GM11168 (cell line): ENCODE results near the gene BICD1.
"Not testable (repeated sequence)": the region's sequence is repeated elsewhere in the genome, so short reads cannot be mapped to it uniquely, and the experiment has no call there.

Experiments
- in situ Hi-C: fragments of 300-500 bp; cut with MboI; formaldehyde crosslinking; loops from one replicate; pipeline ENCODE4 v1.12.0; 2022; ENCODE audit warnings: low sequenced_read_pairs; ENCODE audit not compliant: unreplicated experiment

BICD1 gene

GRCh38 chr12:32265951-32266350 is 159.3 kb downstream of the BICD1 start:
- in situ Hi-C loops: no loop called here

DNA sequence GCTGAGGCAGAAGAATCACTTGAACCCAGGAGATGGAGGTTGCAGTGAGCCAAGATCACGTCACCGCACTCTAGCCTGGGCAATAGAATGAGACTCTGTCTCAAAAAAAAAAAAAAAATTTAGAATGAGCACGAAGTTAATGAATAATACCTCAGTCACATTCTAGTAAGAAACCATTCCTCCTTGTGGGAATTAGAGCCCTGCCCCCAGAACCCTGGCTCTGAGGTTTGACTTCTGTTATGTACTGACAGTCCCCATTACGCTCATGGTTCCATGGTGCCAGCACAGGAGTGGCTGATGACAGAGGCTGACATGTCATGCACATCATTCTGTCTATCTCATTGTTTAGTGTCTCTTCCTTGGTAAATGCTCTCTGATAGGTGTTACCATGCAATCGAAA is 160.1 kb downstream of the BICD1 start:
- in situ Hi-C loops: no loop called here

DNA sequence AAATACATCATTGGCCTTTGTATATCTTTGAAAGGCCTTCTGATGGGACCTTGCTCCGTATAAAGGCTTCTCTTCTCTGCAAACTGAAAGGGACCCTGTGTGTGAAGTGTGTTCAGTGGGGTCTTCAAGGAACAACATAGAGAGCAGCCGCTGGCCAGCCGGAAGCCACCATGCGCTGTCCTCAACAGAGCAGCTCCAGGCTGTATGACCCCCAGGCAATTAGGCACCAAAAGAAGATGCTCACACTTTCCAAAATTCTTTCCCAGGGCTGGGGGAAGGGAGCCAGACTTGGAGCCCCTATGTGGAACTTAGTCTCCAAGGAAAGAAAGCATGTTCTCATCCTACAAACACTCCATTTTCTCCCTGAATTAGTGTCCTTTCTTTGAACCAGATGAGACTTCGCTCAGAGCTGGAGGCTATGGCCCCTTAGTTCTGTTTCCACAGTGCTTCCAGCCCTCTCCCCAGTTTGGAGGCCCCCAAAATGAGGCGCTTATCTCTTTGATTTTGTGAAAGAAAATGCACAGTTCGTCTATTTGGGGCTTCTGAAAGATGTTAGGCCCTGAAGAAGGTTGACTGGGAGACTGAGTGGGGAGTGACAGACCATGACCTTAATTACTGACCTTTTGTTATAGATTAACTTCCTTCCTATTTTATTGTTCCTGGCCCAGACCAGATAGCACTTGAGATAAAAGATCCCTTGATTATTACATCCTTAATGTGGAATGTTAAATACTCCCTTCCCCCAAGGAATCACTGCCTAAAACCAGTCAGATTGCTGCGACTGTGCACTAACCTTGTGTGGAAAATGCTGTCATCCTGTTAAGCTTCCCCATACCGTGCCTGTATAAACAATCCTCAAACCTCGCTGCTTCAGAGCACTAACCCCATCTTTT is 164.4 kb downstream of the BICD1 start:
- in situ Hi-C loops: no loop called here

- in situ Hi-C loops: no loop called here
These were observed 165.8 kb downstream of the BICD1 start for GRCh38 chr12:32272465-32272864.

DNA sequence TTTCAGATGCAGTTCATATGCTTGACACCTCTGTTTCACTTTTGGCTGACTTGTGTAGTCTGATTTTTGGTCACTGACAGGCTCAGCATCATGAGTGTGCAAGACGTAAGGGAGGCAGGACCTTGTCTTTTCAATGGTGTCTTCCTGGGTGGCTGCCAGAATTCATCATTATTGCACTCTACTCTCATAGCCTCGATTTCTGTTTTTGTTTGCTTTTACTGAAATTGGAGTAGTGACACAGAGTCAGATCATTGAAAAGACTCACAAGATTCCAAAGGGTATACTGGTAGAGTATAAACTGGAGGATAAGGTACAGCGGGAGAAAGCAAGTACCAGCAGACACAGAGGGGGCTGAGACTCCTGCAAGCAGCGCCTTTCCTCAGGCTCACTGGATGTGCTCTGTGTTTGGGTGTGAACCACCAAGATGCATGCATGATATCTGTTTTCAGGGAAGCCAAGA is 166.4 kb downstream of the BICD1 start:
- in situ Hi-C loops: no loop called here

DNA sequence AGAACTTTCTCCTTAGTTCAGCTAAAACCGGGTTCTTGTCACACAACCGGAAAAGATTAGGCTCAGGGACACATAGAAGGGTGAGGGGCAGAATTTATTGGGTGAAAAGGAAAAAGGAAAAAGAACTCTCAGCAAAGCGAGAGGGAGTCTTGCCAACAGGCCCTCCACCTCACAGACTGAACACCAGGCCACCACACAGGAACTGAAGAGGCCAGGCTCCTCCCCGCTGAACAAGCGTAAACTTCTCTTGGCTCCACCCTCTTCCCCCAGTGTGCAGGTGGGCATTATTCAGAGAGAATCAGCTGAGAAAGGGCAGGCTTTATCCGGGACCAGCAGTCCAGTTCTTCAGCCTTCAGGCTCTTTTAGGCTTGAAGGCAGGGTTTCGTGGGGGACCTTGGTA is 167.1 kb downstream of the BICD1 start:
- in situ Hi-C loops: no loop called here

DNA sequence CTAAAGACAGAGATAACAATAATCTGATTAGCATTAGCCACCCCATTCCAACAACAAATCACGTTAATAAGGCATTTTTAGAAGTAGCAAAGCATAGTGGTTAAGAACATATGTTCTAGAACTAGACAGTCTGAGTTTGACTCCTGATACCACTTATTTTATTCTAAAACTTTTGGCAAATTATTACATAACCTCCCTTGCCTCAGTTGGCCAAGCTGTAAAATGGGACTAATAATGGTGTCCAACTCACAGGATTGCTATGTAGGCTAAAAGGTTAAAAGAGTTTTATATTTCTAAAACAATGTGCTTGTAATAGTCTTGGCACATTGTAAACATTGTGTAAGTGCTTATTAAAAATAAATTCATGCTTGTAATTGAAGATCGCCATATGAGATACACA is 168.0 kb downstream of the BICD1 start:
- in situ Hi-C loops: no loop called here

- in situ Hi-C loops: not testable (repeated sequence)
These were observed 168.9 kb downstream of the BICD1 start for GRCh38 chr12:32275520-32275919.

DNA sequence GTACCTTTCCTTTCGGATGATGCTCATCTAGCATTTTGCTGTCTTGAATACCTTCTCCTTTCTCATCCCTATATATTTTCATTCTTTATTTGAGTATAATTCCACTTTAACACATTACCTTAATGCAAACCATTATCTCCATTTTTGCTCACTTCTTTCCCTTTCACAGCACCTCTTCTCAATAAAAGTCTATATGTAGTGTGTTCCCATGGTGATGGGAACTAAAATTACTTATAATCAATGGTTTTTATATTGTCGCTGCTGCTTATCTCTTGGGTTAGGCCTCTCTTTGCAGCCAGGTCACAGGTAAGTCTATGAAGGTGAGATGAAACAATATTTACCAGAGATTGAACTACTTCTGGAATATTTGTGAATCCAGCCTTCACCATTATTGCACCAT is 171.1 kb downstream of the BICD1 start:
- in situ Hi-C loops: no loop called here

DNA sequence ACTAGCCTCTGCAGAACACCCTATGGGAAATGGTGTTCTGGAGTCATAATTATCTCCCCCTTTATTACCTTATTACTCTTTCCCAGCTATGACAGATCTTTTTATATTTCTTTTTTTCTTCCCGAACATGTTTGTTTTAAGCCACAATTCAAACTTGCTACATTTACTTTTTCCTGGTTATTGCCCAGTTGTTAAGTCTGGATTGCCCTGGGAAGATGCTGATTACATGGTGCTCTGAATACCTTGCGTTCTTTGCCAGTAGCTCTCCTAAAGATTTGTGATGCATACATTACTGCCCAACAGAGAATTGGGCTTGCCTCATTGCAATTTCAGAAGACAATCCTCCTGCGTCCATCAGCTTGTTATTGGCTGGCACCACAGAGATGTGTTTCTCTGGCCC is 174.5 kb downstream of the BICD1 start:
- in situ Hi-C loops: no loop called here

DNA sequence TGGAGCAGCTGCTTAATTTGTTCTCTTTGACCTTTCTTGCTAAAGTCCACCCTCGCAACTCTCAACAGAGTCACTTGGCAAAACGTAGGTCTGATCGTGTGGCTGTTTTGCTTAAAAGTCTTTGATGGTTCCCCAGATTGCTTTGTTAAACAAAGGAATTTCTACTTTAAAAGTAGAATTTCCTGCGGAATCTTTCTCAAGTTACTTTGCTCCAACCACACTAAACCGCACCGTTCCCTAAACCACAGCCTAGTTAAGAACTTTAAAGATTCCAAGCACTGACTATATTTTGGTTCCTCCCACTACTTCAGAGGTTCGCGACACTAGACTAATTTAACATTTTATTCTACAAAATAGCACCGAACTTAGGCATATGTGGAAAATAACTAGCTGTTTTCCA is 177.9 kb downstream of the BICD1 start:
- in situ Hi-C loops: no loop called here

DNA sequence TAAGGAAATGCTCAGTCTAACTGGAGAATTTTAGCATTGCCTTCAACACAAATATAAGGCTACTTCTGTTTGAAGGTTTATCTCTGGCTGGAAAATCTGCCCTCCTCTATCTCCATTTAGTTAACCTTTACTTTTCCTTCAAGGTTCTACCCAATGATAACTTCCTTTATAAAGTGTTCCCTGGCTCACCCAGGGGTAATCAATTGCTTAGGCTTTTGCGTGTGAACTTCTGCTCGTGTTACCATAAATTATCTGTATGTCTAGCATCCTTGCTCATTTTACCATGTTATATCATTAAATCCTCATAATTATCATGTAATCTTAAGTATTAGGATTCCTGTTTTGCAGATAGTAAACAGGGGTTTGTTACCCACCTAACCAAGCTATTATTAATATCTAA is 178.4 kb downstream of the BICD1 start:
- in situ Hi-C loops: no loop called here

DNA sequence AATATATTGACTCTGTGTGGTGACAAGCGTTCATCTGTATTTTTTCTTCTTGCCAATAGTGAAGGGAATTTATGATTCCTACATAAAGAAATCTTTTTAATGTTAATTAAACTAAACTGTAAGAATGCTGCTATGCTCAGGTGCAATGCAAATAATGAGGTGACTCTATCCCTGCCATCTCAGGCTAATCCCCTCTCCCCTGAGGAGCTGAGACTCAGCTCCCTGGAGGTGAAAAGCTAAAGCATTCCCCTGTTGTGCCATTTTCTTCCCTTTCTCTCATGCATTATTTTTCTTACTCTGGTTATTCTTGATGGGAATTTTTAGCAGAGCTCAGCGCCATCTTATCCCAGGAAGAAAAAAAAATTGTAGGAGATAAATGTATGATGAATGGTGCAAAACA is 178.8 kb downstream of the BICD1 start:
- in situ Hi-C loops: no loop called here

GRCh38 chr12:32290411-32290810 is 183.8 kb downstream of the BICD1 start:
- in situ Hi-C loops: no loop called here

DNA sequence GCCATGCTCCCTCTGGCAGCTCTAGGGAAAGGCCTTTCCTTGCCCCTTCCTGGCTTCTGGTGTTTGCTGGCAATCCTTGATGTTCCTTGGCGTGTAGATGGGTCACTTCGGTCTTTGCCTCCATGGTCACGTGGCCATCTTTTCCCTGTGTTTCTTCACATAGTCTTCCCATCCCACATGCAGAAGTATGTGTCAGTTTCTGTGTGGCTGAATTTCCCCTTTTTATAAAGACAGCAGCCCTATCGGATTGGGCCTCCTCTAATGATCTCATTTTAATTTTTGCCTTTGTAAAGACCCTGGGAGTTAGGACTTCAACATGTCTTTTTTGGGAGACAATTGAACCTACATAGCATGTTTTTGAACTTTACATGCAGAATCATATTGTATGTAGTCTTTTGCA is 185.5 kb downstream of the BICD1 start:
- in situ Hi-C loops: no loop called here

GRCh38 chr12:32293808-32294419 is 187.3 kb downstream of the BICD1 start:
- in situ Hi-C loops: no loop called here

DNA sequence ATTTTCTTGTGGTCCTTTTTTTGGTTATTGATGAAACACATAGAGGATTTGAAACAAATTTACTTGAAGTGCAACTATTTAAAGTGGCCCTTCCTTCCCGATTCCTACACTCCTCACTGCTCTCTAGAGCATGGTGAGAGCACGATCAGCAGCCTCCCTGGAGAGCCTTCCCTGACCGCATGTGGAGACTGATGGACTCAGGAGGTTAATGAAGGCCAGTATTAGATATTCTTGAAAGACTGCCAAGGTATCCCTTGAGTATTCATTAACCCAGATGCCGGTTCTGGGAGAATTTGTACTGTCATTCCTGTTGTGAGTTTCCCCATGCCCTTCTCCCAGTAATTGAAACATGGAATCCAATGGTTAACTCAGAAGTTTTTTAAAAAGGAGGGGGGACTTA is 189.9 kb downstream of the BICD1 start:
- in situ Hi-C loops: no loop called here

DNA sequence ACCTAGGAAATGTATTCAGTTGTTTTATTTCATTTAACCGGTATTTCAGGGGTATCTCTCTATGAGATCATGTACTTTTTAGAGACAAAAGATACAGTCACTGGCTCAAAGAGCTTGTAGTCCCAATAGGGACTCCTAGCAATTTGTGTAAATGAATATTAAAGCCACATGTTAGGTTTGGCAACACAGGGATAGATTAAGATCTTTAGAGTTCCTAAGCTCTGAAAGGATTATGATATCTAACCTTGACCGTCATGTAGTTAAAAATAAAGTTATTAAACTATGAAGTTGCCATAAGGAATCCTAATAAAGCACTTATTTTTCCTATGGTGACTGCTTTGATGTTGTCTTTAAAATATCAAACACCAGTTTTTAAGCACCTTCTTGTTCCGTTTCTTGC is 192.3 kb downstream of the BICD1 start:
- in situ Hi-C loops: no loop called here

GRCh38 chr12:32301216-32301615 is 194.6 kb downstream of the BICD1 start:
- in situ Hi-C loops: loop anchor here (10.0 kb wide), 2 partner anchors 226 to 616 kb away; no protein-coding TSS in a partner anchor

GRCh38 chr12:32302218-32303173 is 195.8 kb downstream of the BICD1 start:
- in situ Hi-C loops: loop anchor here (10.0 kb wide), 2 partner anchors 228 to 618 kb away; no protein-coding TSS in a partner anchor
